Subcutaneous abdominal adipose tissue (tissue), 5 donors: Measurements from ENCODE around the gene BSN.

Experiments used
- H3K27ac ChIP-seq: one replicate; pipeline ENCODE4 v1.7.0; 2013; ENCODE audit warnings: low read depth, mild to moderate bottlenecking, inconsistent platforms, low read length, moderate library complexity
- H3K27me3 ChIP-seq, 5 donors: one replicate each; pipeline ENCODE4 v1.7.0; 2013; ENCODE audit warnings: low read length in 5 of 5, inconsistent platforms in 1 of 5; ENCODE audit not compliant: control insufficient read depth in 5 of 5, insufficient read depth in 4 of 5
- H3K36me3 ChIP-seq, 5 donors: one replicate each; pipeline ENCODE4 v1.7.0; 2013; ENCODE audit warnings: low read length in 5 of 5; ENCODE audit not compliant: control insufficient read depth in 5 of 5, insufficient read depth in 5 of 5
- H3K4me1 ChIP-seq, 5 donors: one replicate each; pipeline ENCODE4 v1.7.0; 2013; ENCODE audit warnings: low read length in 5 of 5, mild to moderate bottlenecking in 3 of 5, moderate library complexity in 1 of 5; ENCODE audit not compliant: control insufficient read depth in 5 of 5, insufficient read depth in 5 of 5
- H3K4me3 ChIP-seq, 5 donors: one replicate each; pipeline ENCODE4 v1.7.0; 2013; ENCODE audit warnings: low read length in 5 of 5, low read depth in 1 of 5
- H3K9ac ChIP-seq, 5 donors: one replicate each; pipeline ENCODE4 v1.7.0; 2013; ENCODE audit warnings: low read length in 5 of 5, mild to moderate bottlenecking in 4 of 5, moderate library complexity in 3 of 5
- H3K9me3 ChIP-seq, 5 donors: one replicate each; pipeline ENCODE4 v1.7.0; 2013; ENCODE audit warnings: low read length in 5 of 5; ENCODE audit not compliant: control insufficient read depth in 5 of 5
- donor health status: healthy.
- donor health status: healthy.
- donor health status: healthy.
- donor health status: healthy.
- donor health status: healthy.

Gene BSN

GRCh38 chr3:49553692-49554632 is at the start of gene BSN:
Gene BSN, plus strand, starts transcription at chr3:49554477. Its CDS starts 126 bp downstream, at chr3:49554603.
- Histone ChIP-seq H3K36me3 (no peaks in the 10 kb centered on the region), H3K9ac (peak within 1 kb of the TSS in 4 of 5 donors; percentile 34 to 79 (median 60)), H3K4me3 (peak within 1 kb of the TSS; percentile 67 to 91 (median 80)), H3K27me3 (no peaks in the 10 kb centered on the region), H3K27ac (no peak within 1 kb of the TSS), H3K4me1 (peaks cover 12 to 25% (median 18%) of the 10 kb centered on the region in 5 donors), H3K9me3 (no peaks in the 10 kb centered on the region)

- Histone ChIP-seq H3K4me1 (no peaks in the 10 kb centered on the region), H3K27me3 (no peaks in the 10 kb centered on the region), H3K36me3 (peaks cover 4 to 20% (median 14%) of the 10 kb centered on the region in 5 donors), H3K27ac (no peak overlapping the region), H3K9me3 (no peaks in the 10 kb centered on the region), H3K4me3 (no peak overlapping the region), H3K9ac (no peak overlapping the region)
Measured at GRCh38 chr3:49506906-49507305, 47.4 kb upstream of the BSN start.

- H3K27me3 ChIP-seq: no peaks in the 10 kb centered on the region
- no peak overlapping the region for H3K9ac ChIP-seq
- H3K27ac ChIP-seq: no peak overlapping the region
- no peaks in the 10 kb centered on the region for H3K4me1 ChIP-seq
- H3K4me3 ChIP-seq: no peak overlapping the region
- H3K9me3 ChIP-seq: no peaks in the 10 kb centered on the region
- H3K36me3 ChIP-seq: peaks cover 4 to 32% (median 25%) of the 10 kb centered on the region in 5 donors
Measured at GRCh38 chr3:49509028-49509561, 45.2 kb upstream of the BSN start.

GRCh38 chr3:49511639-49512038 is 42.6 kb upstream of the BSN start:
- Histone ChIP-seq H3K36me3 (peaks cover 4 to 39% (median 31%) of the 10 kb centered on the region in 5 donors), H3K9me3 (no peaks in the 10 kb centered on the region)

GRCh38 chr3:49512781-49513355 is 41.4 kb upstream of the BSN start:
- Histone ChIP-seq H3K27ac (no peak overlapping the region), H3K36me3 (peaks cover 4 to 47% (median 37%) of the 10 kb centered on the region in 5 donors), H3K9ac (no peak overlapping the region)

More at GRCh38 chr3:49511639-49512038, 42.6 kb upstream of the BSN start:
- H3K4me1 ChIP-seq: no peaks in the 10 kb centered on the region
- H3K27me3 ChIP-seq: no peaks in the 10 kb centered on the region
- no peak overlapping the region for H3K27ac ChIP-seq
- no peak overlapping the region for H3K9ac ChIP-seq
- no peak overlapping the region for H3K4me3 ChIP-seq

GRCh38 chr3:49513494-49514124 is 40.7 kb upstream of the BSN start:
- H3K27ac ChIP-seq: no peak overlapping the region
- H3K4me3 ChIP-seq: no peak overlapping the region
- H3K9me3 ChIP-seq: no peaks in the 10 kb centered on the region
- peaks cover 4 to 54% (median 43%) of the 10 kb centered on the region in 5 donors for H3K36me3 ChIP-seq
- no peaks in the 10 kb centered on the region for H3K4me1 ChIP-seq
- no peaks in the 10 kb centered on the region for H3K27me3 ChIP-seq
- peak overlapping the region in 1 of 5 donors; percentile 15 for H3K9ac ChIP-seq

More at GRCh38 chr3:49512781-49513355, 41.4 kb upstream of the BSN start:
- H3K4me3 ChIP-seq: no peak overlapping the region
- no peaks in the 10 kb centered on the region for H3K27me3 ChIP-seq
- no peaks in the 10 kb centered on the region for H3K4me1 ChIP-seq
- no peaks in the 10 kb centered on the region for H3K9me3 ChIP-seq

GRCh38 chr3:49518016-49518415 is 36.3 kb upstream of the BSN start:
- no peak overlapping the region for H3K27ac ChIP-seq
- H3K36me3 ChIP-seq: peaks cover 0 to 37% (median 27%) of the 10 kb centered on the region in 5 donors
- no peaks in the 10 kb centered on the region for H3K27me3 ChIP-seq
- no peaks in the 10 kb centered on the region for H3K9me3 ChIP-seq
- H3K4me1 ChIP-seq: peaks cover 0 to 15% (median 5%) of the 10 kb centered on the region in 5 donors
- no peak overlapping the region for H3K4me3 ChIP-seq
- H3K9ac ChIP-seq: no peak overlapping the region

GRCh38 chr3:49518441-49518840 is 35.8 kb upstream of the BSN start:
- Histone ChIP-seq H3K4me3 (no peak overlapping the region), H3K9ac (no peak overlapping the region), H3K27me3 (no peaks in the 10 kb centered on the region), H3K36me3 (peaks cover 0 to 33% (median 23%) of the 10 kb centered on the region in 5 donors), H3K4me1 (peaks cover 0 to 16% (median 5%) of the 10 kb centered on the region in 5 donors), H3K9me3 (no peaks in the 10 kb centered on the region), H3K27ac (no peak overlapping the region)

GRCh38 chr3:49519296-49519695 is 35.0 kb upstream of the BSN start:
- Histone ChIP-seq H3K4me1 (peaks cover 0 to 19% (median 8%) of the 10 kb centered on the region in 5 donors), H3K36me3 (peaks cover 0 to 30% (median 22%) of the 10 kb centered on the region in 5 donors), H3K27ac (no peak overlapping the region)

More at GRCh38 chr3:49519296-49519695, 35.0 kb upstream of the BSN start:
- Histone ChIP-seq H3K27me3 (no peaks in the 10 kb centered on the region), H3K9me3 (no peaks in the 10 kb centered on the region), H3K4me3 (no peak overlapping the region), H3K9ac (peak overlapping the region in 1 of 5 donors; percentile 30)
